ENCODE results near the gene EVI5. TPM values are rescaled to one million over a fixed set of nuclear protein-coding genes. Genes with fewer than 3 reads are reported as not detected.

Gene EVI5
- total RNA-seq, 1 experiment from 2014 or later = 33.9 TPM

GRCh38 chr1:92511541-92511940 lies 273.4 kb downstream of the EVI5 start:
- DNase-seq = no peak
- no peak for TF ChIP-seq CTCF (IDR thresholded peaks at IDR 0.05; ENCODE audit: unreplicated experiment)
- intact Hi-C loops (cut with micrococcal nuclease; ENCODE audit: unreplicated experiment) = no loop called here
- H3K9me3 Mint-ChIP-seq (ENCODE audit: low read depth, unreplicated experiment) = no peaks in the 10 kb centered on the region
- CTCF ChIA-PET = no interaction called here
- no TSS peak for BruUV-seq (replicated peaks)
- no peaks in the 10 kb centered on the region for H3K27me3 Mint-ChIP-seq (ENCODE audit: unreplicated experiment)
- H3K36me3 Mint-ChIP-seq (ENCODE audit: insufficient read depth, unreplicated experiment) = no peaks in the 10 kb centered on the region
- no peak overlapping the region for H3K27ac Mint-ChIP-seq (ENCODE audit: unreplicated experiment)
- H3K4me3 Mint-ChIP-seq (ENCODE audit: low read depth, unreplicated experiment) = no peak overlapping the region
- no peaks in the 10 kb centered on the region for H3K4me1 Mint-ChIP-seq (ENCODE audit: low read depth, unreplicated experiment)

- intact Hi-C loops (cut with micrococcal nuclease; ENCODE audit: unreplicated experiment) = no loop called here
Observed at GRCh38 chr1:92509619-92510018, 275.3 kb downstream of the EVI5 start.

GRCh38 chr1:92505015-92505692 lies 279.8 kb downstream of the EVI5 start:
- H3K4me3 Mint-ChIP-seq (ENCODE audit: low read depth, unreplicated experiment) = no peak overlapping the region
- BruUV-seq (replicated peaks) = no TSS peak
- TF ChIP-seq CTCF (IDR thresholded peaks at IDR 0.05; ENCODE audit: unreplicated experiment) = no peak
- H3K27ac Mint-ChIP-seq (ENCODE audit: unreplicated experiment) = no peak overlapping the region
- intact Hi-C loops (cut with micrococcal nuclease; ENCODE audit: unreplicated experiment) = no loop called here
- no peaks in the 10 kb centered on the region for H3K36me3 Mint-ChIP-seq (ENCODE audit: insufficient read depth, unreplicated experiment)
- H3K27me3 Mint-ChIP-seq (ENCODE audit: unreplicated experiment) = no peaks in the 10 kb centered on the region
- H3K4me1 Mint-ChIP-seq (ENCODE audit: low read depth, unreplicated experiment) = peaks cover 13% of the 10 kb centered on the region
- no peaks in the 10 kb centered on the region for H3K9me3 Mint-ChIP-seq (ENCODE audit: low read depth, unreplicated experiment)
- CTCF ChIA-PET = interaction anchor here (1.5 kb wide), 1 partner anchor 25 kb away, joined by 3 read pairs; no protein-coding TSS in a partner anchor
- DNase-seq = no peak

More at GRCh38 chr1:92509619-92510018, 275.3 kb downstream of the EVI5 start:
- DNase-seq = no peak
- CTCF ChIA-PET = no interaction called here
- Mint-ChIP-seq H3K27ac (ENCODE audit: unreplicated experiment) (no peak overlapping the region), H3K4me3 (ENCODE audit: low read depth, unreplicated experiment) (no peak overlapping the region), H3K36me3 (ENCODE audit: insufficient read depth, unreplicated experiment) (no peaks in the 10 kb centered on the region), H3K27me3 (ENCODE audit: unreplicated experiment) (no peaks in the 10 kb centered on the region), H3K9me3 (ENCODE audit: low read depth, unreplicated experiment) (no peaks in the 10 kb centered on the region), H3K4me1 (ENCODE audit: low read depth, unreplicated experiment) (peaks cover 10% of the 10 kb centered on the region)
- no peak for TF ChIP-seq CTCF (IDR thresholded peaks at IDR 0.05; ENCODE audit: unreplicated experiment)
- no TSS peak for BruUV-seq (replicated peaks)

- no peaks in the 10 kb centered on the region for H3K27me3 Mint-ChIP-seq (ENCODE audit: unreplicated experiment)
Observed at GRCh38 chr1:92504291-92505014, 280.5 kb downstream of the EVI5 start.

More at GRCh38 chr1:92504291-92505014, 280.5 kb downstream of the EVI5 start:
- intact Hi-C loops (cut with micrococcal nuclease; ENCODE audit: unreplicated experiment) = no loop called here
- CTCF ChIA-PET = interaction anchor here (1.5 kb wide), 1 partner anchor 24 kb away, joined by 3 read pairs; no protein-coding TSS in a partner anchor
- no peaks in the 10 kb centered on the region for H3K9me3 Mint-ChIP-seq (ENCODE audit: low read depth, unreplicated experiment)
- no peak overlapping the region for H3K4me3 Mint-ChIP-seq (ENCODE audit: low read depth, unreplicated experiment)
- H3K36me3 Mint-ChIP-seq (ENCODE audit: insufficient read depth, unreplicated experiment) = no peaks in the 10 kb centered on the region
- DNase-seq = no peak
- peaks cover 13% of the 10 kb centered on the region for H3K4me1 Mint-ChIP-seq (ENCODE audit: low read depth, unreplicated experiment)
- TF ChIP-seq CTCF (IDR thresholded peaks at IDR 0.05; ENCODE audit: unreplicated experiment) = no peak
- no TSS peak for BruUV-seq (replicated peaks)
- H3K27ac Mint-ChIP-seq (ENCODE audit: unreplicated experiment) = no peak overlapping the region

All from Calu3 (cell line).